GM06990 (cell line): ENCODE data around the gene UPB1.

ENCODE experiments used
- DNase-seq: peaks from one replicate; pipeline ENCODE4 v3.0.0-alpha.2; 2011; ENCODE audit not compliant: insufficient read length; ENCODE audit errors: extremely low read depth
- H3K27me3 ChIP-seq: replicated peaks from 2 replicates; pipeline ENCODE4 v1.6.0; 2011; ENCODE audit warnings: low read length; ENCODE audit not compliant: control insufficient read depth, insufficient read depth
- H3K36me3 ChIP-seq: 2 replicates; pipeline ENCODE4 v1.5.1; 2011; ENCODE audit warnings: low read length; ENCODE audit not compliant: control insufficient read depth, insufficient read depth
- H3K4me3 ChIP-seq: replicated peaks from 2 replicates; pipeline ENCODE4 v1.5.1; 2011; ENCODE audit warnings: low read depth, mild to moderate bottlenecking, control low read depth, low read length
- TF ChIP-seq, protein P1 (sequence below): IDR thresholded peaks from 2 replicates; pipeline ENCODE4 v1.5.1; 2011; ENCODE audit warnings: low read length, control low read depth, mild to moderate bottlenecking, inconsistent platforms; ENCODE audit not compliant: insufficient read depth, poor library complexity, severe bottlenecking

UPB1 gene

GRCh38 chr22:24512043-24512442 is 16.9 kb downstream of the UPB1 start:
- H3K27me3 ChIP-seq = no peaks in the 10 kb centered on the region
- no peak for DNase-seq
- H3K36me3 ChIP-seq = no peaks in the 10 kb centered on the region
- TF ChIP-seq, protein P1, sequence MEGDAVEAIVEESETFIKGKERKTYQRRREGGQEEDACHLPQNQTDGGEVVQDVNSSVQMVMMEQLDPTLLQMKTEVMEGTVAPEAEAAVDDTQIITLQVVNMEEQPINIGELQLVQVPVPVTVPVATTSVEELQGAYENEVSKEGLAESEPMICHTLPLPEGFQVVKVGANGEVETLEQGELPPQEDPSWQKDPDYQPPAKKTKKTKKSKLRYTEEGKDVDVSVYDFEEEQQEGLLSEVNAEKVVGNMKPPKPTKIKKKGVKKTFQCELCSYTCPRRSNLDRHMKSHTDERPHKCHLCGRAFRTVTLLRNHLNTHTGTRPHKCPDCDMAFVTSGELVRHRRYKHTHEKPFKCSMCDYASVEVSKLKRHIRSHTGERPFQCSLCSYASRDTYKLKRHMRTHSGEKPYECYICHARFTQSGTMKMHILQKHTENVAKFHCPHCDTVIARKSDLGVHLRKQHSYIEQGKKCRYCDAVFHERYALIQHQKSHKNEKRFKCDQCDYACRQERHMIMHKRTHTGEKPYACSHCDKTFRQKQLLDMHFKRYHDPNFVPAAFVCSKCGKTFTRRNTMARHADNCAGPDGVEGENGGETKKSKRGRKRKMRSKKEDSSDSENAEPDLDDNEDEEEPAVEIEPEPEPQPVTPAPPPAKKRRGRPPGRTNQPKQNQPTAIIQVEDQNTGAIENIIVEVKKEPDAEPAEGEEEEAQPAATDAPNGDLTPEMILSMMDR = no peak
- H3K4me3 ChIP-seq = no peak overlapping the region

GRCh38 chr22:24513378-24514240 is 18.5 kb downstream of the UPB1 start:
- no peaks in the 10 kb centered on the region for H3K36me3 ChIP-seq
- TF ChIP-seq, protein P1 = no peak
- DNase-seq = no peak
- H3K27me3 ChIP-seq = no peaks in the 10 kb centered on the region
- no peak overlapping the region for H3K4me3 ChIP-seq

- DNase-seq = no peak
- TF ChIP-seq, protein P1 = no peak
- no peaks in the 10 kb centered on the region for H3K36me3 ChIP-seq
- no peaks in the 10 kb centered on the region for H3K27me3 ChIP-seq
- H3K4me3 ChIP-seq = no peak overlapping the region
Measured at GRCh38 chr22:24514241-24515026, 19.3 kb downstream of the UPB1 start.

DNA sequence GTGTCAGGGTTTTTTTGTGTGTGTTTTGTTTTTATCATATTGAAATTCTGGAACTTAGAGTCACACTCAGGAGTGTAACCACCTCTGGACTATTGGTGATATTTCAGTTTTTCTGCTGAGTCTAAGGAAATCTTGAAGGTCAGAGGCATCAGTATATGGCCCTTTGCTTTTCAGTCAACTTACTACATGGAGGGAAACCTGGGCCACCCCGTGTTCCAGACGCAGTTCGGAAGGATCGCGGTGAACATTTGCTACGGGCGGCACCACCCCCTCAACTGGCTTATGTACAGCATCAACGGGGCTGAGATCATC is 19.9 kb downstream of the UPB1 start:
- TF ChIP-seq, protein P1 = no peak
- H3K4me3 ChIP-seq = no peak overlapping the region
- H3K27me3 ChIP-seq = no peaks in the 10 kb centered on the region
- no peaks in the 10 kb centered on the region for H3K36me3 ChIP-seq
- DNase-seq = no peak

DNA sequence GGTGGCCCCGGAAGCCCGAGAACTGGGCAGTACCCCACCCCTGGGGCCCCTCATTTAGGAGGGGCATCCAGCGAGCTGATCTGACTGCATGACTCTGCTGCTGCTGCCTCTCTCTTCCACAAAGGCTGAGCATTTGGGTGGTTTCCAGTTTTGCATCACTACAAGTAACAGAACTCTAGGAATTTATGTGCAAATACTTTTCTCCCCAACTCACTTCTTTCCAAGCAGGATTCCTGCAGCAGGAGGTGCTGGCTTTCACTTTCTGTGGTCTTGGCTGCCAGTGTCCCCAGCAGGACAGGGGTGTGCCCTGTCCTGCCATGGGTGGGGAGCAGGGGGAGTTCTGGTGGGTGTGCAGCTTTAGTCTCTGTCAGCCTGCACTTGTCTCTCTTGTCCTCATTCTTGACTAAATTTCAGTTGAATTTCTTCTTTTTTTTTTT is 21.2 kb downstream of the UPB1 start:
- no peak overlapping the region for H3K4me3 ChIP-seq
- no peaks in the 10 kb centered on the region for H3K27me3 ChIP-seq
- peak; percentile 57 for DNase-seq
- no peaks in the 10 kb centered on the region for H3K36me3 ChIP-seq
- TF ChIP-seq, protein P1 = no peak
